ENCODE results near the gene NHLRC4. TPM values are rescaled to one million over a fixed set of nuclear protein-coding genes. Genes with fewer than 3 reads are reported as not detected.
A peak's percentile ranks its signal among the peaks of the same experiment; 100 is the strongest.

NHLRC4 gene
- total and polyA plus RNA-seq, 4 donors: 0.17 to 7.0 (median 0.25) TPM; not detected in 1

DNA sequence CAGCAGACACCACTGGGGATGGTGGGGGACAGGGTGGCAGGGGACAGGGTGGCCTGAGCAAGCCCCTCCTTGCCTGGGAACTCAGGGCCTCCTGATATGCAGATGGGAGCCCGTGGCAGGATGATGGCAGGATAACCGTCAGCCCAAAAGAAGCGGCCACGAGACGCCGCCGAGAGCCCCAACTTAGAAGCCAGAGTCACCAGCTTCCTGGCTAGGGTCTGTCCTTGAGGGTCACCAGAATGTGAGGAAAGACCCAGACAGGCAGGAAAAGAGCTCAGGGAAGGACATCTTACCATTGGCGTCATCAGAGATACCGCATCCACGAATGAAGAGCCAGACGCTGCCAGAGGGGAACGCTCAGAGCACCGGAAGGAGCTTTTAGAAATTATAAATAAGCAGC is 42.5 kb downstream of the NHLRC4 start:
- H3K27ac ChIP-seq (ENCODE audit: low read depth in 1 of 2, low read length in 2 of 2): peak overlapping the region; percentile 42
- no peaks in the 10 kb centered on the region for H3K27me3 ChIP-seq (ENCODE audit: control insufficient read depth in 4 of 4, insufficient read depth in 4 of 4, low read length in 3 of 4)
- peak overlapping the region in 1 of 2 donors; percentile 25 for H3K9ac ChIP-seq (ENCODE audit: low read depth in 1 of 2, low read length in 2 of 2)
- H3K4me1 ChIP-seq (ENCODE audit: control insufficient read depth in 4 of 4, insufficient read depth in 4 of 4, low read length in 3 of 4): peaks cover 2 to 17% (median 10%) of the 10 kb centered on the region in 4 donors
- peaks cover 0 to 4% (median 2%) of the 10 kb centered on the region in 4 donors for H3K36me3 ChIP-seq (ENCODE audit: control insufficient read depth in 4 of 4, insufficient read depth in 3 of 4, low read depth in 1 of 4, low read length in 3 of 4)
- TF ChIP-seq FOXA2 (IDR thresholded peaks at IDR 0.05): no peak
- TF ChIP-seq JUND (IDR thresholded peaks at IDR 0.05): no peak
- TF ChIP-seq, protein P1, sequence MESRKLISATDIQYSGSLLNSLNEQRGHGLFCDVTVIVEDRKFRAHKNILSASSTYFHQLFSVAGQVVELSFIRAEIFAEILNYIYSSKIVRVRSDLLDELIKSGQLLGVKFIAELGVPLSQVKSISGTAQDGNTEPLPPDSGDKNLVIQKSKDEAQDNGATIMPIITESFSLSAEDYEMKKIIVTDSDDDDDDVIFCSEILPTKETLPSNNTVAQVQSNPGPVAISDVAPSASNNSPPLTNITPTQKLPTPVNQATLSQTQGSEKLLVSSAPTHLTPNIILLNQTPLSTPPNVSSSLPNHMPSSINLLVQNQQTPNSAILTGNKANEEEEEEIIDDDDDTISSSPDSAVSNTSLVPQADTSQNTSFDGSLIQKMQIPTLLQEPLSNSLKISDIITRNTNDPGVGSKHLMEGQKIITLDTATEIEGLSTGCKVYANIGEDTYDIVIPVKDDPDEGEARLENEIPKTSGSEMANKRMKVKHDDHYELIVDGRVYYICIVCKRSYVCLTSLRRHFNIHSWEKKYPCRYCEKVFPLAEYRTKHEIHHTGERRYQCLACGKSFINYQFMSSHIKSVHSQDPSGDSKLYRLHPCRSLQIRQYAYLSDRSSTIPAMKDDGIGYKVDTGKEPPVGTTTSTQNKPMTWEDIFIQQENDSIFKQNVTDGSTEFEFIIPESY (IDR thresholded peaks at IDR 0.05): no peak
- TF ChIP-seq YY1 (IDR thresholded peaks at IDR 0.05): no peak
- TF ChIP-seq GABPA (IDR thresholded peaks at IDR 0.05 in 1 of 2, conservative IDR thresholded peaks at IDR 0.05 in 1 of 2): no peak
- TF ChIP-seq, protein P2, sequence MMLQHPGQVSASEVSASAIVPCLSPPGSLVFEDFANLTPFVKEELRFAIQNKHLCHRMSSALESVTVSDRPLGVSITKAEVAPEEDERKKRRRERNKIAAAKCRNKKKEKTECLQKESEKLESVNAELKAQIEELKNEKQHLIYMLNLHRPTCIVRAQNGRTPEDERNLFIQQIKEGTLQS (IDR thresholded peaks at IDR 0.05): no peak
- H3K9me3 ChIP-seq (ENCODE audit: control insufficient read depth in 4 of 4, low read length in 3 of 4): no peaks in the 10 kb centered on the region
- DNase-seq (ENCODE audit: low spot score): no peak
- H3K4me3 ChIP-seq (ENCODE audit: low read depth in 1 of 3, low read length in 3 of 3): no peak overlapping the region
- 83% methylated on average over 13 of the region's 13 CpGs for WGBS

DNA sequence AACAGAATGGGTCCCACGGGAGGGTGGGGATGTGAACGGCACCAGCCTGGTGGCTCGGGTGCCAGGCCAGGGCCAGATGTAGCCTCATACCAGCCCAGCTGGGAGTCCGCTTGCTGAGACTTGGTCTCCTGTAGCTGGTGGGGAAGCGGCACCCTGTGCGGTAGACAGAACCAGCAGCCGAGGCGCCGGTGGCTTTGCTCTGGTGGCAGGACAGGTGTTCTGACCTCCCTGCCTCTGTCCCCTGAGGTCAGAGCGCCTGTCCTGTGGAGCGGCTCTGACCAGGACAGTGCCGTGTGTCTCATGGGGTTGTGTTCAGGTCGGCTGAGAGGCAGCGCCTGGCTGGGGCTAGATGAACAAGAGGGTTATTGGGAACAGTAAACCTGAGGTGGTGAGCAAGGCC is 43.2 kb downstream of the NHLRC4 start:
- peak overlapping the region; percentile 21 to 42 for H3K27ac ChIP-seq (ENCODE audit: low read depth in 1 of 2, low read length in 2 of 2)
- TF ChIP-seq NR2F2 (IDR thresholded peaks at IDR 0.05) (no peak), HNF4A (conservative IDR thresholded peaks at IDR 0.05) (peak; percentile 14 to 34)
- WGBS: 68% methylated on average over 14 of the region's 14 CpGs
- no peaks in the 10 kb centered on the region for H3K27me3 ChIP-seq (ENCODE audit: control insufficient read depth in 4 of 4, insufficient read depth in 4 of 4, low read length in 3 of 4)
- H3K4me1 ChIP-seq (ENCODE audit: control insufficient read depth in 4 of 4, insufficient read depth in 4 of 4, low read length in 3 of 4): peaks cover 2 to 17% (median 10%) of the 10 kb centered on the region in 4 donors
- H3K9me3 ChIP-seq (ENCODE audit: control insufficient read depth in 4 of 4, low read length in 3 of 4): no peaks in the 10 kb centered on the region
- peaks cover 0 to 8% (median 2%) of the 10 kb centered on the region in 4 donors for H3K36me3 ChIP-seq (ENCODE audit: control insufficient read depth in 4 of 4, insufficient read depth in 3 of 4, low read depth in 1 of 4, low read length in 3 of 4)
- no peak for DNase-seq (ENCODE audit: low spot score)
- H3K9ac ChIP-seq (ENCODE audit: low read depth in 1 of 2, low read length in 2 of 2): no peak overlapping the region
- no peak overlapping the region for H3K4me3 ChIP-seq (ENCODE audit: low read depth in 1 of 3, low read length in 3 of 3)

DNA sequence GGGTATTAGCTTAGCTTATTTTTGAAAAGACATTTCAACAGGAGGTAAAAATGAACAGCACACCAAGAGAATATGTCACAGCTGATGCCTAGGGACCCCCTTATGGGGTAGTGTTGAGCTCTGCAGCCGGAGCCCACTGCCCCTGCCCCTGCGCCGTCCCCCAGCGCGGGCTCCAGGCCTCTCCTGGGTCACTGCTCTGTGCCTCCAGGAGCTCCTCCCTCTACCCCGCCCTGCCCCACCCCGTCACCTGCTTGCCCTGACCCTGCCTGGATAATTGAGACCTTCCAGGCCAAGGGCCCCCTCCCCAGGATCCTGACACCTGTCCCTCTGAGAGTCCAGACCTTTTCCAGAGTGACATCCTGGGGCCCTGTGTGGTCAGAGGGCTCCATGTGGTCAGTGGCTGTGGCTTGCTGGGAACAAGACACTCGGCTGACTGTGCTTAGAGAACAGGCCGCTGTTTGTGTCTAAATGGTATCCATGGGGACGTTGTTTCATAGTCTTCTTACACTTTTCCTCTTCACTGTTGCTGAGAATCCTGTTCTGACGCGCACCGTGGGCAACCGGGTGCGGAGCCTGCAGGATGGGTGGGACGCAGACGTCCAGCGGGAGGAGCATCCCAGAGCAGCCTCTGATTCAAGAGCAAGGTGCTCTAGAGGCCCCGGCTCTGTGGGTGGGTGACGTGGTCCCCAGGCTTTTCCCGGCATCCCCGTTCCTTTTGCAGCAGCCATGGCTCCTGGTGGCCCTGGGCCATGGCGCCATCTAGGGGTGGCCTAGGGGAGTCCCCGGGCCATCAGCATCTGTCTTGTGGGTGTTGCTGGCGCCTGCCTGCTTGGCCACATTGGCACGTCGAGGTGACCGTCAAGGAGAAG is 43.9 kb downstream of the NHLRC4 start:
- Histone ChIP-seq H3K9me3 (ENCODE audit: control insufficient read depth in 4 of 4, low read length in 3 of 4) (no peaks in the 10 kb centered on the region), H3K27me3 (ENCODE audit: control insufficient read depth in 4 of 4, insufficient read depth in 4 of 4, low read length in 3 of 4) (no peaks in the 10 kb centered on the region), H3K4me1 (ENCODE audit: control insufficient read depth in 4 of 4, insufficient read depth in 4 of 4, low read length in 3 of 4) (peaks cover 4 to 22% (median 11%) of the 10 kb centered on the region in 4 donors), H3K36me3 (ENCODE audit: control insufficient read depth in 4 of 4, insufficient read depth in 3 of 4, low read depth in 1 of 4, low read length in 3 of 4) (peaks cover 0 to 8% (median 2%) of the 10 kb centered on the region in 4 donors), H3K27ac (ENCODE audit: low read depth in 1 of 2, low read length in 2 of 2) (peak overlapping the region in 1 of 2 donors; percentile 42), H3K9ac (ENCODE audit: low read depth in 1 of 2, low read length in 2 of 2) (no peak overlapping the region), H3K4me3 (ENCODE audit: low read depth in 1 of 3, low read length in 3 of 3) (no peak overlapping the region)
- WGBS: 68% methylated on average over 28 of the region's 28 CpGs
- TF ChIP-seq RAD21 (IDR thresholded peaks at IDR 0.05): peak; percentile 86 to 87
- TF ChIP-seq, protein P3, sequence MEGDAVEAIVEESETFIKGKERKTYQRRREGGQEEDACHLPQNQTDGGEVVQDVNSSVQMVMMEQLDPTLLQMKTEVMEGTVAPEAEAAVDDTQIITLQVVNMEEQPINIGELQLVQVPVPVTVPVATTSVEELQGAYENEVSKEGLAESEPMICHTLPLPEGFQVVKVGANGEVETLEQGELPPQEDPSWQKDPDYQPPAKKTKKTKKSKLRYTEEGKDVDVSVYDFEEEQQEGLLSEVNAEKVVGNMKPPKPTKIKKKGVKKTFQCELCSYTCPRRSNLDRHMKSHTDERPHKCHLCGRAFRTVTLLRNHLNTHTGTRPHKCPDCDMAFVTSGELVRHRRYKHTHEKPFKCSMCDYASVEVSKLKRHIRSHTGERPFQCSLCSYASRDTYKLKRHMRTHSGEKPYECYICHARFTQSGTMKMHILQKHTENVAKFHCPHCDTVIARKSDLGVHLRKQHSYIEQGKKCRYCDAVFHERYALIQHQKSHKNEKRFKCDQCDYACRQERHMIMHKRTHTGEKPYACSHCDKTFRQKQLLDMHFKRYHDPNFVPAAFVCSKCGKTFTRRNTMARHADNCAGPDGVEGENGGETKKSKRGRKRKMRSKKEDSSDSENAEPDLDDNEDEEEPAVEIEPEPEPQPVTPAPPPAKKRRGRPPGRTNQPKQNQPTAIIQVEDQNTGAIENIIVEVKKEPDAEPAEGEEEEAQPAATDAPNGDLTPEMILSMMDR (IDR thresholded peaks at IDR 0.05; ENCODE audit: low read depth, low read length, missing input control): peak; percentile 72
- no peak for TF ChIP-seq HNF4G (IDR thresholded peaks at IDR 0.05)
- DNase-seq (ENCODE audit: low spot score): peak; percentile 50

Data from liver (tissue), 9 donors.